ENCODE results near the gene NEMF. TPM values are rescaled to one million over a fixed set of nuclear protein-coding genes. Genes with fewer than 3 reads are reported as not detected.

Gene NEMF
- total RNA-seq (2022; extraction: Qiagen RNA extraction; ENCODE audit: low read depth), result 18.3 to 39.8 TPM (median 34.4 TPM) in 5 replicates

GRCh38 chr14:49852301-49853157 is at the start of gene NEMF:
Gene NEMF, minus strand, starts transcription at chr14:49852788. Its CDS starts 35 bp downstream, at chr14:49852753.

GRCh38 chr14:49892636-49893308 is 40.2 kb upstream of the NEMF start, which contains the start of gene ARF6:
Gene ARF6, plus strand, starts transcription at chr14:49893082. Its CDS starts 655 bp downstream, at chr14:49893737.

DNA sequence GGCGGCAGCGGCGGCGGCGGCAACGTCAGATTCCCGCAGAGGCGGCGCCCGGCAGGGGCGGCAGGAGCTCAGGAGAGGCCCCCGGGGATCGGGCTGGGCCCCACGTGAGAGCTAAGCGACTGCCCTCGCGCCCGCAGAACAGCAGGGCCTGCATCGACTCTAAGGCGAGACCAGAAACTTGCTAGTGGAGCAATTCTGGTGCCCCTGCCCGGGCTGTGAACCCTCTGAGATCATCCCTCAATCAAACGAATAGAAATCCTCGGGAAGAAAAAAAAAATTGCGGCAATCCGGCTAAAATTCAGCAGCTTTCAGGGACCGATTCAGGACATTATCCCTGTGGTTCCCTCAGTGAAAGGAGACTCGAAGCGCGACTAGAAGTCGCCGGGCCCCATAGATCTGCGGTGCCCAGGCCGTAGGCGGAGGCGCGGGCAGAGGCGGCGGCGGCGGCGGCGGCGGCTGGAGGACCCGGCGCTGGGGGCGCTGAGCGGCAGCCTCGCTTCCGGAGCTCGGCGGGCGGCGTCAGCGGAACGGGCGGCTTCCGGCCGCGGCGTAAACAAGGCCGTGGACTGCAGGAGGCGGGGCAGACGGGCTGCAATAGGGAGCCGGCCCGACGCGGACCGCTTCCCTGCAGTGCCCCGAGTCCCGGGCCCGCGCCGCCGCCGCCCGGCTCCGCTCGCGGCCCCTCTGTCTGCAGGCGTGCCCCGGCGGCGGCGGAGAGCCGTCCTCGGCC is 84.9 kb downstream of the NEMF start, which contains the start of gene KLHDC2:
Gene KLHDC2, plus strand, starts transcription at position 583 of the 730 bp plus-strand sequence. CDS start 316 bp downstream, outside the sequence.

Other genes with a start within 250 kb of the NEMF start
- gene RPL36AL, start 232.2 kb downstream of the NEMF start, total RNA-seq (2022; extraction: Qiagen RNA extraction; ENCODE audit: low read depth), result 408 to 540 TPM (median 439 TPM) in 5 replicates
- 39.9 to 52.4 TPM (median 49.0 TPM) in 5 replicates for gene MGAT2, start 232.0 kb downstream of the NEMF start, total RNA-seq (2022; extraction: Qiagen RNA extraction; ENCODE audit: low read depth)
- 8.1 to 15.6 TPM (median 12.9 TPM) in 5 replicates for gene DNAAF2, start 217.5 kb downstream of the NEMF start, total RNA-seq (2022; extraction: Qiagen RNA extraction; ENCODE audit: low read depth)
- gene POLE2, start 164.6 kb downstream of the NEMF start, total RNA-seq (2022; extraction: Qiagen RNA extraction; ENCODE audit: low read depth), result 8.3 to 15.6 TPM (median 13.8 TPM) in 5 replicates
- 0.17 to 0.76 TPM (median 0.36 TPM) in 5 replicates for gene KLHDC1, start 159.7 kb downstream of the NEMF start, total RNA-seq (2022; extraction: Qiagen RNA extraction; ENCODE audit: low read depth)
- gene KLHDC2, start 84.6 kb downstream of the NEMF start, total RNA-seq (2022; extraction: Qiagen RNA extraction; ENCODE audit: low read depth), result 24.8 to 38.0 TPM (median 34.7 TPM) in 5 replicates
- 54.1 to 78.3 TPM (median 73.3 TPM) in 5 replicates for gene ARF6, start 40.3 kb upstream of the NEMF start, total RNA-seq (2022; extraction: Qiagen RNA extraction; ENCODE audit: low read depth)

All from A549 treated with RU486 at 1 μM for 4 hours (cell line).